ENCODE data around the gene MEIS1. TPM values are rescaled to one million over a fixed set of nuclear protein-coding genes. Genes with fewer than 3 reads are reported as not detected.
A peak's percentile ranks its signal among the peaks of the same experiment; 100 is the strongest.

Gene MEIS1
- total RNA-seq, 1 donor from 2014 or later: 250 TPM

DNA sequence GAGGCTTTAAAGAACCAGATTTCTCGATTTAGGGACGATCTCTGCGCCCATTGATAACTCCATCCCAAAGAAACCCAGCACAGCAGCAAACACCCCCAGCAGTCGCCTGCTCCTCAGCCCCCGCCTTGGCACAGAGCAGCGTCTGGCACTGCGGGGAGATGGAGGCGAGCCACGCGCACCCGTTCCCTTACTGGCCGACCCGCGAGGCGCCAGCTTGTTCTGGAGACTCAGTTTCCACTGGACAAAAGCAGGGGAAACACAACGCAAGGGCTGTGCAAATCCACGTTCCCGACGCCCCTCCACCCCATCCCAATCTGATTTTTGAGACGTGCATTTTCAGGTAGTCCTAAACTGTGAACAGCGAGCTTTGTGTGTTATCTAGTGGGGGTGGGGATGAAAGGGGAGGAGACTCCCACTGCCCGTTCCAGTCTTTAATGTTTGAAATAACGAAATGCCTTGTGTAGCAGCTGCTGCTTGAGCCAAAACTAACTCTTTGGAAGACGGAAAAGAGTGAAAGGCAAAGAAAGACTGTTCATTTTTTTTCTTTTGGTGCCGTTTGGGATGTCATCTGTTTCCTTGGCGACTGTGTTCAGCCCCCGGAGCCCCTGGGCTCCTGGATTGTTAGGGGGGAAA is 143.2 kb downstream of the MEIS1 start:
- TF ChIP-seq, protein P1, sequence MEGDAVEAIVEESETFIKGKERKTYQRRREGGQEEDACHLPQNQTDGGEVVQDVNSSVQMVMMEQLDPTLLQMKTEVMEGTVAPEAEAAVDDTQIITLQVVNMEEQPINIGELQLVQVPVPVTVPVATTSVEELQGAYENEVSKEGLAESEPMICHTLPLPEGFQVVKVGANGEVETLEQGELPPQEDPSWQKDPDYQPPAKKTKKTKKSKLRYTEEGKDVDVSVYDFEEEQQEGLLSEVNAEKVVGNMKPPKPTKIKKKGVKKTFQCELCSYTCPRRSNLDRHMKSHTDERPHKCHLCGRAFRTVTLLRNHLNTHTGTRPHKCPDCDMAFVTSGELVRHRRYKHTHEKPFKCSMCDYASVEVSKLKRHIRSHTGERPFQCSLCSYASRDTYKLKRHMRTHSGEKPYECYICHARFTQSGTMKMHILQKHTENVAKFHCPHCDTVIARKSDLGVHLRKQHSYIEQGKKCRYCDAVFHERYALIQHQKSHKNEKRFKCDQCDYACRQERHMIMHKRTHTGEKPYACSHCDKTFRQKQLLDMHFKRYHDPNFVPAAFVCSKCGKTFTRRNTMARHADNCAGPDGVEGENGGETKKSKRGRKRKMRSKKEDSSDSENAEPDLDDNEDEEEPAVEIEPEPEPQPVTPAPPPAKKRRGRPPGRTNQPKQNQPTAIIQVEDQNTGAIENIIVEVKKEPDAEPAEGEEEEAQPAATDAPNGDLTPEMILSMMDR (conservative IDR thresholded peaks at IDR 0.05): no peak
- no peaks in the 10 kb centered on the region for H3K9me3 Mint-ChIP-seq
- peak overlapping the region; percentile 94 for H3K27ac Mint-ChIP-seq
- H3K27me3 Mint-ChIP-seq: peaks cover 36% of the 10 kb centered on the region
- H3K4me1 Mint-ChIP-seq (ENCODE audit: unreplicated experiment): peaks cover 37% of the 10 kb centered on the region
- DNase-seq (ENCODE audit: extremely low spot score, unreplicated experiment): no peak
- no peaks in the 10 kb centered on the region for H3K36me3 Mint-ChIP-seq
- peak overlapping the region; percentile 91 for H3K4me3 Mint-ChIP-seq

DNA sequence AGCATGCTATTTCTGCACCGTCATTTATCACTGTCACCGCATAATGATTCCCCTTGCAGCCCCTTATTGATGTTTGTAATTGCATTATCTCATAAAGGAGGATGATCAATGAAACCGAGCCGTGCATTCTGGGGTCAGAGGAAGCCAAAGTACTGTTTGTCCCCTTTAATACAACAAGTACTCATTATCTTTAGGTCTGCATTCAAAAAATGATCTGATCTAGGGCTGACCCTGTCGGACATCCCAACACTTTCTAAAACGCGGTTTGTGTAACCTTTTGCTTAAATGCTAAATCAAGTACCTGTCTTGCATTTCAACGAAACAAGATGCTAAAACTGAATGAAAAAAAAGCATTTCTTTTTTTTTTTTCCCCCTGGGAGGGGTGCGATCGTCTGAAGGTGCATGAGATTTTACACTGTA is 143.8 kb downstream of the MEIS1 start:
- peaks cover 36% of the 10 kb centered on the region for H3K27me3 Mint-ChIP-seq
- H3K27ac Mint-ChIP-seq: peak overlapping the region; percentile 94
- H3K4me3 Mint-ChIP-seq: peak overlapping the region; percentile 91
- no peaks in the 10 kb centered on the region for H3K36me3 Mint-ChIP-seq
- no peaks in the 10 kb centered on the region for H3K9me3 Mint-ChIP-seq
- TF ChIP-seq, protein P1 (conservative IDR thresholded peaks at IDR 0.05): no peak
- DNase-seq (ENCODE audit: extremely low spot score, unreplicated experiment): no peak
- H3K4me1 Mint-ChIP-seq (ENCODE audit: unreplicated experiment): peaks cover 33% of the 10 kb centered on the region

DNA sequence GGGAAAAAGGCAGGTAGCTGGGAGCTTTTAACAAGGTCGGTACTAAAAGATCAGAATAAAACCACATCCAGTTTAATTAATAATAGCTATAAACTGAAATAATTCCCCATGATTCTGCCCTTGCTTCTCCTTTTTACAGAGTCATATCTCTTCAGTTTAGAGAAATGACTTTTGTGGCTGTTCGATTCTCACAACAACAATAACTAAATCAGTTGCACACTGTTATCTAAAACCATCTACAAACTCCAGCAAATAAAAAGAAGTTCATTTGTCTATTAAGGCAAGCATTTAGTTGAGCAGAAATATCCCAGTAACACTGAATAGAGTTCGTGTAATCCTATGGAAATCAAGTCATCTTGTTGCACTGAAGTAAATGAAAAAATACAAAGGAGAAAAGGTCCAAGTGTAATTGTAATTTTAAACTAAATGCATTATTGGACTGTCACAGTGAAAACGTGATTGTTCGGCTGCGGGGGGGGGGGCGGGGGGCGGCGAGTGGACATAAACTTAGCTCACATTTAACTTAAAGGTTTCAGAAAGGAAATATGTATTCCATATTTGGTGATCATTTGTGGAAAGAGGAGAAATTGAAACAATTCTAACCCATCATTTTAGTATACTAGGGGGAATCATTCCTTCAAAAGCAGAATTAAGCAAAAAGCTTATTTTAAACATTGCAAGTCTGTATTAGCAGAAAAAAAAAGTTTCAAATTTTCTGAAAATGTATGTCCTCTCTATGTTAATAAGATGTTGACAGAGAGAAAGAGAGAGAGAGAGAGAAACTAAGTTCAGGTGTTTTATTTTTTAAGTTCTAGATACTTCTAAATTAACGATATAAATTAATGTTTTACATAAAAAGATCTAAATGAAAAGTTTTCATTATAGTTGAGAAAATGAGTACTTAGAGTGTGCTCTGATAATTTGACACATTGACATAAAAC is 144.5 kb downstream of the MEIS1 start:
- peak overlapping the region; percentile 91 for H3K4me3 Mint-ChIP-seq
- TF ChIP-seq, protein P1 (conservative IDR thresholded peaks at IDR 0.05): no peak

DNA sequence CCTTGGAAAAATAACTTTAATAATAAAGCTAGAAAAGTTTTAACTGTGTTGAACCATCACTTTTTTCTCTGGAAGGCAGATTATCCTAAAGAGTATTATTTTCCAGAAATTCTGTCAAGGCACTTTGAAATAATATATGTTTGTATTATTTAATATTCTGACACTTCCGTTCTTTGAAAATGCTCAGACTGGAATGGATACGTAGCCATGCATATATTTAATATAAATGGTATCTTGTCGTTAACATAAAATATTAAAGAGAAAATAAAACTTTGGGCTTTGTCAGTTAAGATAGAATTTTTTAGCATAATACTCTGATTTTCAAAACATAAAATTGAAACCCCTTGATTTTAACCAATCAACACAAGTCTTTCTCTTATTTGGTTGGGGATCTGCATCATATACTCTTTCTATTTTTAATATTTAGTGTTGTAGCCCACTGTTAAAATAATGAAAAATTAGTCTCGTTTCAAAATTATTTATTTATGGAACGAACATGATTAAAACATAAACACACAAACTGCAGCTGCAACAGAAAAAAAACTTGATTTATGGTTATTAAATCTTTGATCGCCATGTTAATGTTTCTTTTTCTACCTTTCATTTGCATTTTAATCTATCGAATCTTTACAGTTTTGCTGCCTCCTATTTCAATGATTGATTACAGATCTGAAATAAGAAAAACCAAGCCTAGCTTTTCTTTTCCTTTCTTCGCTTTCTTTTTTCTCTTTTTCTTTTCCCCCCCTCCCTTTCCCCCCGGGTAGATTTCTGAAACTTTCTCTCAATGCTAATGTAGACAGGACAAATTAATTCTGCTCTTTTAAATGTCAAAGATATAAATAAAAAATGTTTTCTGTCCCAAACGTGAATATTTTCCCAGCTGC is 145.5 kb downstream of the MEIS1 start:
- Mint-ChIP-seq H3K36me3 (no peaks in the 10 kb centered on the region), H3K4me1 (ENCODE audit: unreplicated experiment) (peaks cover 30% of the 10 kb centered on the region), H3K27me3 (peaks cover 31% of the 10 kb centered on the region), H3K9me3 (no peaks in the 10 kb centered on the region), H3K27ac (no peak overlapping the region), H3K4me3 (no peak overlapping the region)
- no peak for DNase-seq (ENCODE audit: extremely low spot score, unreplicated experiment)
- TF ChIP-seq, protein P1 (conservative IDR thresholded peaks at IDR 0.05): no peak

More for the DNA sequence above, 144.5 kb downstream of the MEIS1 start:
- peaks cover 36% of the 10 kb centered on the region for H3K27me3 Mint-ChIP-seq
- H3K27ac Mint-ChIP-seq: peak overlapping the region; percentile 94
- no peak for DNase-seq (ENCODE audit: extremely low spot score, unreplicated experiment)
- no peaks in the 10 kb centered on the region for H3K9me3 Mint-ChIP-seq
- no peaks in the 10 kb centered on the region for H3K36me3 Mint-ChIP-seq
- H3K4me1 Mint-ChIP-seq (ENCODE audit: unreplicated experiment): peaks cover 30% of the 10 kb centered on the region
